IMR-90 (cell line): ENCODE data around the gene PTPRH. TPM values are rescaled to one million over a fixed set of nuclear protein-coding genes. Genes with fewer than 3 reads are reported as not detected.

Experiments used
- ATAC-seq: fragments of 200-7000 bp; cut with Tn5 transposase; 2 replicates; pipeline ENCODE4 v1.9.1; 2020; ENCODE audit warnings: low read depth, mild to moderate bottlenecking, moderate library complexity
- Bru-seq: library from RNA; stranded (reverse); fragments of 400-500 nt; gene quantifications from one replicate; lab custom pipeline; 2021; lab: Mats Ljungman, UMichigan
- BruChase-seq, 2 experiments: library from RNA; stranded (reverse); fragments of 400-500 nt; gene quantifications; one replicate each; lab custom pipeline; 2021; lab: Mats Ljungman, UMichigan
- BruUV-seq: library from RNA; stranded (reverse); fragments of 400-500 nt; replicated peaks from 2 replicates; lab custom pipeline; 2021; lab: Mats Ljungman, UMichigan
- CTCF ChIA-PET: fragments of 300-600 bp; formaldehyde crosslinking; extraction: SDS; loops from one replicate; lab custom pipeline; 2021; ENCODE audit warnings: antibody characterized with exemption; lab: Yijun Ruan, JAX
- POLR2A ChIA-PET: fragments of 300-600 bp; sonication (Branson Sonifier 250); formaldehyde crosslinking; loops from one replicate; lab custom pipeline; 2022; ENCODE audit warnings: antibody characterized with exemption; ENCODE audit not compliant: unreplicated experiment; lab: Charles Lee
- DNase-seq: peaks from one replicate; pipeline ENCODE4 v3.0.0; 2013
- H2AFZ ChIP-seq: replicated peaks from 2 replicates; pipeline ENCODE3; 2013; ENCODE audit warnings: low read length, mild to moderate bottlenecking; ENCODE audit not compliant: poor library complexity
- H2AK5ac ChIP-seq: 2 replicates; pipeline ENCODE4 v1.6.1; 2013; ENCODE audit warnings: low read depth, low read length, inconsistent platforms
- H2AK9ac ChIP-seq: replicated peaks from 2 replicates; pipeline ENCODE3; 2013; ENCODE audit warnings: mild to moderate bottlenecking, low read depth, low read length, moderate library complexity; ENCODE audit not compliant: poor library complexity
- H2BK120ac ChIP-seq: 2 replicates; pipeline ENCODE4 v1.6.1; 2013; ENCODE audit warnings: low read depth, low read length, inconsistent platforms
- H2BK15ac ChIP-seq: 3 replicates; pipeline ENCODE4 v1.6.1; 2013; ENCODE audit warnings: low read depth, low read length, inconsistent platforms
- H2BK20ac ChIP-seq: 2 replicates; pipeline ENCODE4 v1.6.1; 2013; ENCODE audit warnings: low read depth, mild to moderate bottlenecking, inconsistent platforms, low read length, moderate library complexity
- H2BK5ac ChIP-seq: 2 replicates; pipeline ENCODE4 v1.6.1; 2013; ENCODE audit warnings: mild to moderate bottlenecking, low read depth, low read length, inconsistent platforms; ENCODE audit not compliant: poor library complexity, severe bottlenecking
- H3K14ac ChIP-seq: replicated peaks from 2 replicates; pipeline ENCODE4 v1.6.1; 2013; ENCODE audit warnings: low read depth, low read length, inconsistent platforms
- H3K18ac ChIP-seq: 2 replicates; pipeline ENCODE4 v1.6.1; 2013; ENCODE audit warnings: low read depth, low read length, control low read depth
- H3K23ac ChIP-seq: 2 replicates; pipeline ENCODE4 v1.6.1; 2013; ENCODE audit warnings: low read depth, low read length, inconsistent platforms
- H3K27ac ChIP-seq: 2 replicates; pipeline ENCODE4 v1.5.1; 2013; ENCODE audit warnings: mild to moderate bottlenecking, control low read depth, low read length; ENCODE audit not compliant: insufficient read depth
- H3K27me3 ChIP-seq: 2 replicates; pipeline ENCODE4 v1.6.1; 2013; ENCODE audit warnings: low read length; ENCODE audit not compliant: control insufficient read depth, insufficient read depth
- H3K36me3 ChIP-seq: 2 replicates; pipeline ENCODE4 v1.6.1; 2013; ENCODE audit warnings: low read length, mixed read lengths; ENCODE audit not compliant: control insufficient read depth, insufficient read depth
- H3K4ac ChIP-seq: 2 replicates; pipeline ENCODE4 v1.6.1; 2013; ENCODE audit warnings: low read depth, low read length, inconsistent platforms
- H3K4me1 ChIP-seq: 2 replicates; pipeline ENCODE4 v1.6.1; 2013; ENCODE audit warnings: low read length, mixed read lengths; ENCODE audit not compliant: control insufficient read depth, insufficient read depth
- H3K4me2 ChIP-seq: 2 replicates; pipeline ENCODE4 v1.6.1; 2013; ENCODE audit warnings: low read depth, mild to moderate bottlenecking, control low read depth, low read length, moderate library complexity
- H3K4me3 ChIP-seq: 2 replicates; pipeline ENCODE4 v1.5.1; 2013; ENCODE audit warnings: low read depth, mild to moderate bottlenecking, control low read depth, low read length, moderate library complexity; ENCODE audit not compliant: insufficient read depth
- H3K56ac ChIP-seq: 2 replicates; pipeline ENCODE4 v1.6.1; 2013; ENCODE audit warnings: low read length, inconsistent platforms; ENCODE audit not compliant: insufficient read depth; ENCODE audit errors: extremely low read depth
- H3K79me1 ChIP-seq, 2 experiments: 2 replicates each; pipeline ENCODE4 v1.6.1; 2013; ENCODE audit warnings: low read length in 2 of 2, inconsistent platforms in 1 of 2, low read depth in 1 of 2
- H3K9ac ChIP-seq: 2 replicates; pipeline ENCODE4 v1.6.1; 2013; ENCODE audit warnings: low read depth, low read length, control low read depth
- H3K9me1 ChIP-seq: 2 replicates; pipeline ENCODE4 v1.6.1; 2013; ENCODE audit warnings: low read length, inconsistent platforms; ENCODE audit not compliant: insufficient read depth
- H3K9me3 ChIP-seq: 2 replicates; pipeline ENCODE4 v1.6.1; 2013; ENCODE audit warnings: low read length; ENCODE audit not compliant: control insufficient read depth, insufficient read depth
- H4K20me1 ChIP-seq: 2 replicates; pipeline ENCODE4 v1.6.1; 2013; ENCODE audit warnings: low read length, inconsistent platforms; ENCODE audit not compliant: insufficient read depth
- H4K5ac ChIP-seq: 2 replicates; pipeline ENCODE4 v1.6.1; 2013; ENCODE audit warnings: mild to moderate bottlenecking, low read depth, low read length, control low read depth
- H4K8ac ChIP-seq, 2 experiments: 2 replicates each; pipeline ENCODE4 v1.6.1; 2013; ENCODE audit warnings: low read depth in 2 of 2, low read length in 2 of 2, control low read depth in 1 of 2, inconsistent platforms in 1 of 2
- H4K91ac ChIP-seq: 2 replicates; pipeline ENCODE4 v1.6.1; 2013; ENCODE audit warnings: low read depth, low read length, inconsistent platforms; ENCODE audit not compliant: insufficient read depth
- CTCF ChIP-seq: conservative IDR thresholded peaks from 2 replicates; pipeline ENCODE4 v1.5.1; 2012; ENCODE audit warnings: mild to moderate bottlenecking, low read depth, low read length, improper control_type of control experiment
- MAZ ChIP-seq: IDR thresholded peaks from 2 replicates; pipeline ENCODE4 v1.6.1; 2012; ENCODE audit warnings: low read depth, mild to moderate bottlenecking, low read length, improper control_type of control experiment, moderate library complexity, borderline replicate concordance
- MXI1 ChIP-seq: IDR thresholded peaks from 2 replicates; pipeline ENCODE4 v1.6.1; 2012; ENCODE audit warnings: low read depth, mild to moderate bottlenecking, low read length, moderate library complexity, borderline replicate concordance
- NFE2L2 ChIP-seq: fragments of 150-350 bp; IDR thresholded peaks from 2 replicates; pipeline ENCODE4 v1.6.1; 2016; ENCODE audit warnings: low read depth, mild to moderate bottlenecking, low read length
- POLR2A ChIP-seq: IDR thresholded peaks from 2 replicates; pipeline ENCODE4 v1.6.1; 2012; ENCODE audit warnings: mild to moderate bottlenecking, low read depth, low read length
- RCOR1 ChIP-seq: IDR thresholded peaks from 2 replicates; pipeline ENCODE4 v1.6.1; 2012; ENCODE audit warnings: mild to moderate bottlenecking, low read length, improper control_type of control experiment; ENCODE audit not compliant: insufficient replicate concordance
- SMC3 ChIP-seq: fragments of 150-350 bp; IDR thresholded peaks from 2 replicates; pipeline ENCODE4 v1.6.1; 2016; ENCODE audit warnings: low read depth, mild to moderate bottlenecking, antibody characterized with exemption, low read length, moderate library complexity
- WGBS, 2 experiments: methylation state at CpG; one replicate each; pipeline versions ENCODE4 v1.1.5 to v1.1.7; 2013; ENCODE audit warnings: missing lambda C conversion rate in 2 of 2; ENCODE audit not compliant: insufficient read length in 1 of 2; ENCODE audit errors: extremely low coverage in 2 of 2; 5-methylcytosine and 5-hydroxymethylcytosine counted together
- dilution Hi-C: fragments of 300-500 bp; cut with HindIII; formaldehyde crosslinking; loops from one replicate; pipeline ENCODE4 v1.14.3; 2018; ENCODE audit warnings: low sequenced_read_pairs; ENCODE audit not compliant: unreplicated experiment
- in situ Hi-C: fragments of 300-500 bp; cut with MboI; formaldehyde crosslinking; loops from 3 replicates; pipeline ENCODE4 v1.14.3; 2019; ENCODE audit warnings: low sequenced_read_pairs, inconsistent platforms, mixed read lengths
- intact Hi-C: fragments of 100-400 bp; cut with micrococcal nuclease; formaldehyde crosslinking; loops from 2 replicates; pipeline ENCODE4 v1.10.0; 2022
- long read RNA-seq: library from polyadenylated mRNA; unstranded; transcript quantifications from one replicate; pipeline ENCODE4 v2.0.0, GENCODE V29; 2021; ENCODE audit not compliant: unreplicated experiment
- polyA plus RNA-seq, 3 experiments: library from polyadenylated mRNA; depleted of rRNA; stranded (reverse); fragments of >200 nt; gene quantifications; 2 replicates each; pipeline ENCODE4 v1.2.3, GENCODE V29; 2012; ENCODE audit warnings: low replicate concordance in 1 of 3
- total RNA-seq: library from RNA; depleted of rRNA; stranded (reverse); fragments of >200 nt; gene quantifications from 2 replicates; pipeline ENCODE4 v1.2.3, GENCODE V29; 2012; rRNA removed

Gene PTPRH, protein sequence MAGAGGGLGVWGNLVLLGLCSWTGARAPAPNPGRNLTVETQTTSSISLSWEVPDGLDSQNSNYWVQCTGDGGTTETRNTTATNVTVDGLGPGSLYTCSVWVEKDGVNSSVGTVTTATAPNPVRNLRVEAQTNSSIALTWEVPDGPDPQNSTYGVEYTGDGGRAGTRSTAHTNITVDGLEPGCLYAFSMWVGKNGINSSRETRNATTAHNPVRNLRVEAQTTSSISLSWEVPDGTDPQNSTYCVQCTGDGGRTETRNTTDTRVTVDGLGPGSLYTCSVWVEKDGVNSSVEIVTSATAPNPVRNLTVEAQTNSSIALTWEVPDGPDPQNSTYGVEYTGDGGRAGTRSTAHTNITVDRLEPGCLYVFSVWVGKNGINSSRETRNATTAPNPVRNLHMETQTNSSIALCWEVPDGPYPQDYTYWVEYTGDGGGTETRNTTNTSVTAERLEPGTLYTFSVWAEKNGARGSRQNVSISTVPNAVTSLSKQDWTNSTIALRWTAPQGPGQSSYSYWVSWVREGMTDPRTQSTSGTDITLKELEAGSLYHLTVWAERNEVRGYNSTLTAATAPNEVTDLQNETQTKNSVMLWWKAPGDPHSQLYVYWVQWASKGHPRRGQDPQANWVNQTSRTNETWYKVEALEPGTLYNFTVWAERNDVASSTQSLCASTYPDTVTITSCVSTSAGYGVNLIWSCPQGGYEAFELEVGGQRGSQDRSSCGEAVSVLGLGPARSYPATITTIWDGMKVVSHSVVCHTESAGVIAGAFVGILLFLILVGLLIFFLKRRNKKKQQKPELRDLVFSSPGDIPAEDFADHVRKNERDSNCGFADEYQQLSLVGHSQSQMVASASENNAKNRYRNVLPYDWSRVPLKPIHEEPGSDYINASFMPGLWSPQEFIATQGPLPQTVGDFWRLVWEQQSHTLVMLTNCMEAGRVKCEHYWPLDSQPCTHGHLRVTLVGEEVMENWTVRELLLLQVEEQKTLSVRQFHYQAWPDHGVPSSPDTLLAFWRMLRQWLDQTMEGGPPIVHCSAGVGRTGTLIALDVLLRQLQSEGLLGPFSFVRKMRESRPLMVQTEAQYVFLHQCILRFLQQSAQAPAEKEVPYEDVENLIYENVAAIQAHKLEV
- 1.7 and 3.4 TPM in 2 replicates for total RNA-seq
- 1.3 and 1.7 TPM in 2 replicates for polyA plus RNA-seq (2012; rRNA removed)
- 0.37 and 2.0 TPM in 2 replicates for polyA plus RNA-seq (2012; cell fraction: cytosol; rRNA removed)
- polyA plus RNA-seq (2012; cell fraction: nucleus; rRNA removed; ENCODE audit: low replicate concordance) = 2.8 and 3.0 TPM in 2 replicates
- percentile 20 among the genes with signal in this experiment for Bru-seq, nascent RNA
- BruChase-seq, experiment 1, labeled RNA remaining after a 6-hour chase = percentile 22 among the genes with signal in this experiment
- BruChase-seq, experiment 2, labeled RNA remaining after a 2-hour chase = percentile 19 among the genes with signal in this experiment
- long read RNA-seq, partial matches to known transcripts = 0 of 1 reads
- long read RNA-seq, other reads (novel, unspliced or antisense) = 1 of 1 reads

DNA sequence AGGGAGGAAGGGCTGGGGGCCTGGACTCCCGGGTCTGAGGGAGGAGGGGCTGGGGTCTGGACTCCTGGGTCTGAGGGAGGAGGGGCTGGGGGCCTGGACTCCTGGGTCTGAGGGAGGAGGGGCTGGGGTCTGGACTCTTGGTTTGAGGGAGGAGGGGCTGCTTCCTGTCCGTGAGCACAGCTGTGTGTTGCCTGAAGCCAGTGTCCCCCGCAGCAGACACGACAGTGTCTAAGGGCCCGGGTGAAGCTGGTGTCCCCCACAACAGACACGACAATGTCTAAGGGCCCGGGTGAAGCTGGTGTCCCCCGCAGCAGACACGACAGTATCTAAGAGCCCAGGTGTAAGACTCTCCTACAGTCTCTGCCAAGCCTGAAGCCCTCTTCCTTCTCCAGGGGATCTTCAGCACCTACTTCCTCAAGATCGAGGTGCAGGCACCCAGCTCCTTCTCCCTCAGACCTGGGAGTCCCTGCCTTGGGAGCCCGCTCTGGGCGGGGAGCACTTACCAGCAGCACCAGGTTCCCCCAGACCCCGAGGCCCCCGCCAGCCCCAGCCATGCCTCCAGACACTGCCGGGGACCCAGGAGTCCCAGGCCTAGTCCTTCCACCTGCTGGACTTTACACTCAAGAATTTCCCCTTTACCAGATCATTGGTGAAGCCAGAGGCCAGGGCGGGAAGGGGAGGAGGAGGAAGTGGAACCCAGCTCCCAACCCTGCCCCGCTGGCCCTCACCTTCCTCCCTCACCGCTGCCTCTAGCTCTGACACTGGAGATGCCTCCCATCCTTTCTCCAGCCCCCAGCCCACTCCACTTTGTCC, at the start of gene PTPRH:
Gene PTPRH, minus strand, starts transcription at position 622 of the 813 bp plus-strand sequence. Its CDS starts 68 bp downstream, at position 554.
- dilution Hi-C loops (no loop called here), intact Hi-C loops (no loop called here), in situ Hi-C loops (no loop called here)
- Histone ChIP-seq H2AFZ (peak within 1 kb of the TSS; percentile 77), H3K27me3 (no peaks in the 10 kb centered on the region), H3K4me3 (no peak within 1 kb of the TSS), H3K9me3 (peaks cover 5% of the 10 kb centered on the region), H2BK15ac (peak within 1 kb of the TSS; percentile 77; the same call in 2 of the 3 replicates), H3K9me1 (peaks cover 8% of the 10 kb centered on the region; the same call in 1 of the 2 replicates), H4K8ac (peak within 1 kb of the TSS in 1 of 2 experiments; percentile 32; a peak in 1 of 4 replicates), H3K36me3 (no peaks in the 10 kb centered on the region), H2AK9ac (peak within 1 kb of the TSS; percentile 83), H2BK5ac (peak within 1 kb of the TSS; percentile 80), H2BK120ac (peak within 1 kb of the TSS; percentile 91), H3K79me1 (no peaks in the 10 kb centered on the region), H3K23ac (0 out of 2 replicates have a peak within 1 kb of the TSS, but pooled peaks have one; percentile 67), H3K27ac (peak within 1 kb of the TSS; percentile 39), H4K91ac (peak within 1 kb of the TSS; percentile 68), H3K4me2 (no peak within 1 kb of the TSS), H2AK5ac (peak within 1 kb of the TSS; percentile 94), H4K20me1 (peaks cover 8% of the 10 kb centered on the region), H3K14ac (0 out of 2 replicates have a peak within 1 kb of the TSS, but pooled peaks have one; percentile 13), H3K4ac (peak within 1 kb of the TSS; percentile 89), H2BK20ac (peak within 1 kb of the TSS; percentile 94), H3K9ac (no peak within 1 kb of the TSS), H3K4me1 (peaks cover 21% of the 10 kb centered on the region), H4K5ac (peak within 1 kb of the TSS; percentile 6; the same call in 1 of the 2 replicates), H3K56ac (no peak within 1 kb of the TSS), H3K18ac (peak within 1 kb of the TSS; percentile 29; the same call in 1 of the 2 replicates)
- ChIA-PET POLR2A (no interaction called here), CTCF (no interaction called here)
- no peak for ATAC-seq
- BruUV-seq = no TSS peak
- 68% methylated on average over 3 of the region's 18 CpGs; no CpG with 5 or more reads in 1 of the 2 experiments for WGBS, 2 experiments
- no peak for DNase-seq
- no peak for TF ChIP-seq MAZ
- TF ChIP-seq POLR2A = no peak
- no peak for TF ChIP-seq MXI1
- TF ChIP-seq NFE2L2 = no peak
- no peak for TF ChIP-seq SMC3
- no peak for TF ChIP-seq RCOR1
- TF ChIP-seq CTCF = no peak
